VCaP (cell line): ENCODE data around the gene KLHL21.

Experiments
- H3K27ac ChIP-seq: fragments of 450-650 bp; 2 replicates; pipeline ENCODE4 v1.5.1; 2017
- CTCF ChIP-seq: fragments of 450-650 bp; conservative IDR thresholded peaks from 2 replicates; pipeline ENCODE4 v1.5.1; 2017; ENCODE audit warnings: mild to moderate bottlenecking, moderate library complexity

KLHL21 gene

GRCh38 chr1:6593810-6594209, 8.9 kb downstream of the KLHL21 start:
- TF ChIP-seq CTCF, result no peak

GRCh38 chr1:6592865-6593593, 9.6 kb downstream of the KLHL21 start:
- TF ChIP-seq CTCF, result no peak
- H3K27ac ChIP-seq, result no peak overlapping the region

More at GRCh38 chr1:6593810-6594209, 8.9 kb downstream of the KLHL21 start:
- no peak overlapping the region for H3K27ac ChIP-seq

GRCh38 chr1:6592441-6592840, 10.2 kb downstream of the KLHL21 start:
- no peak for TF ChIP-seq CTCF
- H3K27ac ChIP-seq, result no peak overlapping the region

- no peak for TF ChIP-seq CTCF
- no peak overlapping the region for H3K27ac ChIP-seq
Measured at GRCh38 chr1:6591644-6592043, 11.0 kb downstream of the KLHL21 start.

GRCh38 chr1:6591222-6591621, 11.4 kb downstream of the KLHL21 start:
- H3K27ac ChIP-seq, result no peak overlapping the region
- no peak for TF ChIP-seq CTCF

GRCh38 chr1:6590046-6590445, 12.6 kb downstream of the KLHL21 start:
- H3K27ac ChIP-seq, result no peak overlapping the region
- TF ChIP-seq CTCF, result no peak

GRCh38 chr1:6588893-6589520, 13.7 kb downstream of the KLHL21 start:
- no peak overlapping the region for H3K27ac ChIP-seq
- TF ChIP-seq CTCF, result no peak
